Mesodermal cell (in vitro differentiated cells): Measurements from ENCODE around the gene ZNF425.

Experiments
- H3K27ac ChIP-seq: 2 replicates; pipeline ENCODE4 v1.7.0; 2013; ENCODE audit warnings: mild to moderate bottlenecking, low read depth, low read length, moderate library complexity; ENCODE audit not compliant: severe bottlenecking
- H3K36me3 ChIP-seq: 2 replicates; pipeline ENCODE4 v1.7.1; 2013; ENCODE audit warnings: mild to moderate bottlenecking, low read length, moderate library complexity; ENCODE audit not compliant: control insufficient read depth, insufficient read depth
- H3K4me1 ChIP-seq: one replicate; pipeline ENCODE4 v1.7.1; 2013; ENCODE audit warnings: mild to moderate bottlenecking, low read length; ENCODE audit not compliant: insufficient read depth, control insufficient read depth, poor library complexity, severe bottlenecking
- H3K4me3 ChIP-seq: 2 replicates; pipeline ENCODE4 v1.7.0; 2013; ENCODE audit warnings: low read length, control low read depth, mild to moderate bottlenecking; ENCODE audit not compliant: insufficient read depth, poor library complexity, severe bottlenecking; ENCODE audit errors: extremely low read depth
- H3K9me3 ChIP-seq: 2 replicates; pipeline ENCODE4 v1.7.1; 2013; ENCODE audit warnings: mild to moderate bottlenecking, low read length, moderate library complexity; ENCODE audit not compliant: control insufficient read depth
- WGBS, 2 experiments: methylation state at CpG; one replicate each; pipeline ENCODE4 v1.1.5; 2013; ENCODE audit warnings: missing lambda C conversion rate in 2 of 2; ENCODE audit not compliant: insufficient coverage in 2 of 2; 5-methylcytosine and 5-hydroxymethylcytosine counted together

The ZNF425 gene

DNA sequence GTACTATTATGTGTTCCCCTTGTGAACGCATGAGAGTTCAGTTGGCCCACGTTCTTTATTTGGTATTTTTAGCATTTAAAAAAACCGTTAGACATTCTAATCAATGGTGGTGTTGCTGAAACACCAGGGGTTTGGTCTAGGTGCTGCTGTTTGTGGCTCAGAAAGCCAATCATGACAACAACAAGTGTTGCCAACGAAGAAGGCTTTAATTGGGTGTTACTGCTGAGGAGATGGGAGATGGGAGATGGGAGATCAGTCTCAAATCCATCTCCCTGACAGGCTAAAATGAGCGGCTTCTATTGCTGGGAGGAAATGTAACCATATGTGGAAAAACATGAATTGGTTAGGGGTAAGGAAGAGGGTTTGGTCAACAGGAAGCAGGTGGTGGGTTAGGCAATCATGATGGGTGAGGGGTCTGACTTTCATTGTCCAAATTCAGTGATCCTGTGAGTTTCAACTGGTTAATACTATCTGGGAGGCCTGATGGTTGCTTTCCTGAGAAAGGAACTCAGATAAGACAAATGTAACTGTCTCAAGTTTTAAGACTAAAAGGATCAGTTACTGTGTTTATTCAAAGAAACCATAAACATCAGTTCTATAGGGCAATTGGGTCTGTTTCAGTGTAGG lies 4.6 kb upstream of the ZNF425 start:
- Histone ChIP-seq H3K36me3 (peaks cover 59% of the 10 kb centered on the region), H3K27ac (no peak overlapping the region), H3K9me3 (peaks cover 16% of the 10 kb centered on the region), H3K4me1 (peaks cover 5% of the 10 kb centered on the region), H3K4me3 (no peak overlapping the region)
- WGBS, 2 experiments: 100% methylated on average over 3 to 4 of the region's 5 CpGs

DNA sequence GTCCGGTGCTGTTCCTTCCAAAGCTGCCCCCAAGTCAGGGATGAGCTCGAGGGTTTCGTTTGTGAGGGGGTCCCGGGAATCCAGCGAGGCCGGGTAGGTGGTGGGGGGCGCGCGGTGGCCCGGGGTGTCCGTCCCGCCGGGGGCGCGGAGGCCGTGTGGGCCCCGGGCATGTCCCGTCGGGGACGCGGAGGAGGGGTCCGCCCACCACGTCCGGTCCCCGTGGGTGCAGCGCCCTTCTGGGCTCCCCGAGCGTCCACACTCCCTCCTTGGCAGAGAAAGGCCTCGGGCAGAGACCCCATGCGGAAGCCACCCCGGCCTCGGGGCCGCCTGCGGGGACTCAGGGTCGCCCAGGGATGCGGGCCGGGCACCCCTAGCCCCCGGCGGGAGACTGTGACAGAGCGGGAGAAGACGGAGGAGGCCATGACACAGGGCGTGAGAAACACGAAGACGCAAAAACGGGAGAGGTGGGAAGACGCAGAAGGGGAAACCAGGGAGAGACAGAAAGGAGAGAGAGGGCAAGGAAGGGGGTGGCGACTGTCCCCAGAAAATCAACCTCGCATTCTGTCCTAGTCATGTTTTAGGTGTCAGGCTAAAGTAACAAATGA lies 640 bp upstream of the ZNF425 start:
- 0 to 2% methylated on average over 41 to 47 of the region's 48 CpGs for WGBS, 2 experiments
- H3K4me3 ChIP-seq: peak overlapping the region; percentile 98
- peaks cover 32% of the 10 kb centered on the region for H3K36me3 ChIP-seq
- peaks cover 8% of the 10 kb centered on the region for H3K4me1 ChIP-seq
- peak overlapping the region; percentile 79 for H3K27ac ChIP-seq
- peaks cover 16% of the 10 kb centered on the region for H3K9me3 ChIP-seq

DNA sequence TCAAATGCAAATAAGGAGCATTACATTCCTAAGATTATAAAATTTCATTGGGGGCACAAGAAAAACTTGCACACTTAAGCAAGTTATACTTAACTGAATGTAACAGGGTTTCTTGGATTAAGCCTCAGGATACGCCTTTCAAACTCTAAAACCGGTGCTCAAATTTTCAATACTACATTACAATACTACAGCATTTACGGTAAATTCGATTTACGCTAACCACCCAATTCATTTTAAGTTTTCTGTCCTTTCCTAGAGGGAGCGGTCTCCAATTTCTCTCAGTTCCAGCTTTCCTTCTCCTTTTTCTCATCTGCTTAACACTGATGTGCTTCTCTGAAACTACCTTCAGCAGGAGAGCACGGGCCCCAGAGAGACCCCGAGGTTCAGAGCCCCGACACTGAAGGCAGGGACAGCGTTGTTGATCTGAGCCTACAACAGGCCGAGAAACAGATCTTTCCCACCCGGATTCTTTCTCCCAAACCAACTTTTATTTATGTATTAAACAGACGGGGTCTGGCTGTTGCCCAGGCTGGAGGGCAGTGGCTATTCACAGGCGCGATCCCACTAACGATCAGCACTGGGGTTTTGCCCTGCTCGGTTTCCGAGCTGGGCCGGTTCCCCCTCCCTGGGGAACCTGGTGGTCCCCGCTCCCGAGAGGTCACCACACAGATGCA lies 798 bp downstream of the ZNF425 start:
- Histone ChIP-seq H3K9me3 (peaks cover 3% of the 10 kb centered on the region), H3K4me3 (peak overlapping the region; percentile 98), H3K27ac (peak overlapping the region; percentile 88), H3K4me1 (peaks cover 8% of the 10 kb centered on the region), H3K36me3 (peaks cover 18% of the 10 kb centered on the region)
- WGBS, 2 experiments: 2 to 3% methylated on average over 19 of the region's 21 CpGs

DNA sequence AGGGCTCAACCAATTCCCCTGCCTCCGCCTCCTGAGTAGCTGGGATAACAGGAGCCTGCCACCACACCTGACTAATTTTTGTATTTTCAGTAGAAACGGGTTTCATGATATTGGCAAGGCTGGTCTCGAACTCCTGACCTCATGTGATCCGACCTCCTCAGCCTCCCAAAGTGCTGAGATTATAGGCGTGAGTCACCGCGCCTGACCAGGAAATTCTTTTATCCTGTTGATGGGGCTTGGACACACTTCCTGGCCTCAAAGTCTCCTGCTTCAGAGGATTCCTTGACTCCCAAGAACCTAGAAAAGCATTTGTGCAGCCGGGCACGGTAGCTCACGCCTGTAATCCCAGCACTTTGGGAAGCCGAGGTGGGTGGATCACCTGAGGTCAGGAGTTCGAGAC lies 16.2 kb downstream of the ZNF425 start:
- H3K36me3 ChIP-seq: no peaks in the 10 kb centered on the region
- no peak overlapping the region for H3K4me3 ChIP-seq
- no peaks in the 10 kb centered on the region for H3K4me1 ChIP-seq
- no peaks in the 10 kb centered on the region for H3K9me3 ChIP-seq
- H3K27ac ChIP-seq: no peak overlapping the region
- 91 to 97% methylated on average over 7 of the region's 12 CpGs for WGBS, 2 experiments

DNA sequence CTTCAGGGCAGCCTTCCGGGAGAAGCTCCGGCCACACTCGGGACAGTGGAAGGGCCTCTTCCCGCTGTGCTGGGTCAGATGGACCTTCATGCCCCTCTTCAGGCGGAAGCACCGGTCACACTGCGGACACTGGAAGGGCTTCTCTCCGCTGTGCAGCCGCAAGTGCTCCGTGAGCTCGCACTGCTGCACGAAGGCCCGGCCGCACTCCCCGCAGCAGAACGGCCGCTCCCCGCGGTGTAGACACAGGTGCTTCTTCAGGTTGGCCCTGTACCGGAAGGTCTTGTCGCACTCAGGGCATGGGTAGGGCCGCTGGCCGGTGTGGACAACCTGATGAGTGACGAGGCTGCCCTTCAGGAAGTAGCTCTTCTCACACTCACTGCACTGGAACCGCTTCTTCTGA lies 21.4 kb downstream of the ZNF425 start:
- H3K27ac ChIP-seq: no peak overlapping the region
- peaks cover 6% of the 10 kb centered on the region for H3K36me3 ChIP-seq
- no peaks in the 10 kb centered on the region for H3K9me3 ChIP-seq
- WGBS, 2 experiments: 96% methylated on average over 23 to 25 of the region's 25 CpGs
- no peak overlapping the region for H3K4me3 ChIP-seq
- no peaks in the 10 kb centered on the region for H3K4me1 ChIP-seq

DNA sequence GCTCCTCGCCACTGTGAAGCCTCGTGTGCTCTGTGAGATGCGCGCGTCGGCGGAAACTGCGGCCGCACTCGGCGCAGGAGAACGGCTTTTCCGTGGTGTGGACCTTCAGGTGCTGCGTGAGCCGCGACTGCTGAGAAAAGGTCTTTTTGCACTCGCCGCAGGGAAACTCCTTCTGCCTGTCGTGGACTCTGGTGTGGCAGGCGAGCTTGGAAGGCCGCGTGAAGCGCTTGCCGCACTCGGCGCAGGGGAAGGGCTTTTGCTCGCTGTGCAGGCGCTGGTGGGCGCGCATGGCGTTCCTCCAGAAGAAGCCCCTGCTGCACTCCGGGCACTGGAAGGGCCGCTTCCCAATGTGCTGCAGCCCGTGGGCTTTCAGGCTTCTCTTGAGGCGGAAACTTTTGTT lies 21.9 kb downstream of the ZNF425 start:
- Histone ChIP-seq H3K9me3 (no peaks in the 10 kb centered on the region), H3K4me1 (no peaks in the 10 kb centered on the region), H3K36me3 (peaks cover 6% of the 10 kb centered on the region), H3K27ac (no peak overlapping the region), H3K4me3 (no peak overlapping the region)
- WGBS, 2 experiments: 95 to 96% methylated on average over 35 of the region's 35 CpGs

DNA sequence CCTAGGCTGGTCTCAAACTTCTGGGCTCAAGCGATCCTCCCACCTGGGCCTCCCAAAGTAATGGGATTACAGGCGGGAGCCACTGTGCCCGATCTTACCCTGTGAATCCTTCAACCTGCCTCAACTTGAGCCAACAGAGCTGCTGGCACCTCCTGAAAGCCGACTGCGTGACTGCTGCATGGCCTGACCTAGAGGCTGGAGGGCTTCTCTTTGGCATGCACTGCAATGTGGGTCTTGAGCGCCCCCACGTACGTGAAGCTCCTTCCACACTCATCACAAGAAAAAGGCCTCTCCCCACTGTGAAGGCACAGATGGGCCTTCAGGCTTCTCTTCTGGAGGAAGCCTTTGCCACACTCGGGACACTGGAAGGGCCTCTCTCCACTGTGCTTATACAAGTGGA lies 22.7 kb downstream of the ZNF425 start:
- WGBS, 2 experiments: 79 to 91% methylated on average over 9 of the region's 9 CpGs
- Histone ChIP-seq H3K36me3 (peaks cover 6% of the 10 kb centered on the region), H3K4me1 (no peaks in the 10 kb centered on the region), H3K9me3 (no peaks in the 10 kb centered on the region), H3K4me3 (no peak overlapping the region), H3K27ac (no peak overlapping the region)

DNA sequence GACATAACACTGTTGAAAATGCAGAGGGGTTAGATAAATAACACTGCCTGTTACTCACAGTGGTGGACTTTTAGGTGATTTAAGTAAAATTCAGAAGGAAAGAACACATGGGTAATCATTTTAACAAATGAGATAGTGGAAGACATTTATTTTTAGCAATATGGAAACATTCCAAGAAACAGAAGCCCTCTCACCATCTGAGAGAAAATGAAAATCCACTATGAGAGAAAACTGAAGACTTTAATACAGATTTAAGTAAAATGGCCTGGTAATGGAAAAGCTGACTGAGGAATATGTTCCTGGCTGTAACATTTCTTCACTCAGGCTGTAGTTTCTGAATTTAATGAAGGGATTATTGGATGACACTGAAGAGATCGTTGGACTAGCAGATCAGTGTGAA lies 23.5 kb downstream of the ZNF425 start:
- Histone ChIP-seq H3K27ac (no peak overlapping the region), H3K36me3 (peaks cover 6% of the 10 kb centered on the region), H3K4me1 (no peaks in the 10 kb centered on the region), H3K4me3 (no peak overlapping the region), H3K9me3 (no peaks in the 10 kb centered on the region)
- 73 to 86% methylated on average over 1 of the region's 1 CpG for WGBS, 2 experiments

DNA sequence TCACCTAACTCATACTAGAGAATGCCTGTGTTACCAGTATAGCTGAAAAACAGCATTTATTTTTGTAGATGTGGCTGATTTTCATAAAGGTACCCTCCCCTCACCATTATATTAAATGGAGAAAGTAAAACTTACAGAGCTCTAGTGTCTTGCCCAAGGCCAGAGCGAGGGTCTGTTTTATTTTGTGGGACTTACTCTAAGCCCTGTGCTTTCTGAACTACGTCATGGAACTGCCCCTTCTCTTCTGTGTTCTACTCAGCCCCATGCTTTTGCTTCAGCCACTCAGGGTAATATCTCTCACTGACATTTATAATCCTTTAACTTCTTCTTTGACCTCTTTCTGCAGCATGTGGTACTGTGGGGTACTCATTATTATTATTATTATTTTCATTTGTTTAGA lies 25.3 kb downstream of the ZNF425 start:
- no peaks in the 10 kb centered on the region for H3K9me3 ChIP-seq
- peaks cover 6% of the 10 kb centered on the region for H3K36me3 ChIP-seq
- H3K27ac ChIP-seq: no peak overlapping the region
- H3K4me3 ChIP-seq: no peak overlapping the region
- H3K4me1 ChIP-seq: no peaks in the 10 kb centered on the region
- WGBS, 2 experiments: 100% methylated on average over 1 of the region's 2 CpGs; no CpG with 5 or more reads in 1 of the 2 experiments

DNA sequence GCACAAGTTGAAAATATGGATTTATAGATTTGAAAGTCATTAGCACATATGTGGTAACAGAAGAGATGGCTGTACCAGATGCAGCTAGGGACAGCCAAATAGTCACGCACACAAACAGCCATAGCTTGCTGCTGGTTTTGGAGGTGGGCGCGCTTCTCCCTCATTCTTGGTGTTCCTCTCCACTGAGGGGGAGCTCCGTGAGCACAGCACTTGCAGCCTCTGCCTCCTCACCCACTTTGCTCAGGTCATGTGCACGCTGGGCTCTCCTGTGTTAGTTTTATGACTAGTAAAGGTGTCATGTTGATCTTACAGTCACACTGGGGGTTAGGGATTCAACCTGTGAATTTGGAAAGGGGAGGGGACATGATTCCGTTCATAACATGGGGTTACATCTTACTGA lies 27.1 kb downstream of the ZNF425 start:
- 61% methylated on average over 3 of the region's 6 CpGs; no CpG with 5 or more reads in 1 of the 2 experiments for WGBS, 2 experiments
- no peak overlapping the region for H3K4me3 ChIP-seq

DNA sequence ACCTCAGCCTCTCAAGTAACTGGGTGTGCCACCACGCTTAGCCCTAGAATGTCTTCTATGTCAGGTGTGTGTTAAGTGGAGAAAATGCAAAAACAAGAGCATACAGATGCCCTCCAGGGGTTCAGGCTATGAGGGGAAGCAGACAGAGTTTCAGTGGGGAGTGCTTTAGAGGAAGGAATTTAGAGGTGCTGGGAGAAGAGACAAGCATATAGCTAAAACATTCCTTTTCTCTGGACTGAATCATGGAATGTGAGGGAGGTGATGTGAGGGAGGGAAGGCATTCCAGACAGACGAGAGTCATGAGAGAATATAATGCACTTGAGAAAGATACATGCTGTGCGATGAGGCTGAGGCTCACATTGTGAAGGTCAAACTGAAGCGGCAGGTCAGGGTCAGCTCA lies 29.0 kb downstream of the ZNF425 start:
- no peak overlapping the region for H3K4me3 ChIP-seq
- peak overlapping the region; percentile 37 for H3K27ac ChIP-seq
- H3K36me3 ChIP-seq: no peaks in the 10 kb centered on the region
- no peaks in the 10 kb centered on the region for H3K9me3 ChIP-seq
- H3K4me1 ChIP-seq: no peaks in the 10 kb centered on the region
- WGBS, 2 experiments: 78 to 84% methylated on average over 2 to 4 of the region's 4 CpGs

More for the DNA sequence above, 27.1 kb downstream of the ZNF425 start:
- Histone ChIP-seq H3K9me3 (no peaks in the 10 kb centered on the region), H3K27ac (no peak overlapping the region), H3K4me1 (no peaks in the 10 kb centered on the region), H3K36me3 (peaks cover 6% of the 10 kb centered on the region)
